K562 (cell line): ENCODE measurements around the gene RNF217. TPM values are rescaled to one million over a fixed set of nuclear protein-coding genes. Genes with fewer than 3 reads are reported as not detected.

Experiments used
- ATAC-seq: fragments of 200-7000 bp; cut with Tn5 transposase; 3 replicates; pipeline ENCODE4 v1.9.1; 2020; ENCODE audit warnings: moderate library complexity
- BruUV-seq: library from RNA; stranded (reverse); fragments of 400-500 nt; replicated peaks from 2 replicates; lab custom pipeline; 2021; lab: Mats Ljungman, UMichigan
- CTCF ChIA-PET: fragments of 300-600 bp; formaldehyde crosslinking; extraction: SDS; loops from one replicate; lab custom pipeline; 2021; ENCODE audit warnings: low intra/inter-chr PET ratio; lab: Yijun Ruan, JAX
- POLR2A ChIA-PET: fragments of 300-600, 350-650 bp; sonication (Branson Sonifier 250); formaldehyde crosslinking; extraction: SDS; loops from one replicate; lab custom pipeline; 2021; ENCODE audit warnings: antibody characterized with exemption, inconsistent platforms; lab: Yijun Ruan, JAX
- DNase-seq, 4 experiments: peaks; one replicate each; pipeline versions ENCODE4 v3.0.0 to v3.0.0-alpha.2; 2011 to 2018; ENCODE audit warnings: low spot score in 3 of 4, mixed read lengths in 3 of 4; ENCODE audit errors: extremely low read depth in 1 of 4
- FAIRE-seq: peaks from 2 replicates; lab custom pipeline; 2011; peaks lifted over from hg19 to GRCh38; lab: Jason Lieb, UNC
- H2AFZ ChIP-seq: 2 replicates; pipeline ENCODE4 v1.6.0; 2011; ENCODE audit warnings: low read depth, low read length, control low read depth, inconsistent platforms
- H3K27ac ChIP-seq: fragments of 200-600 bp; 3 replicates; pipeline ENCODE4 v1.8.0; 2011; ENCODE audit warnings: low read depth, mild to moderate bottlenecking, control low read depth, inconsistent platforms, low read length, moderate library complexity, mixed read lengths; ENCODE audit errors: extremely low read depth
- H3K27me3 ChIP-seq, 2 experiments: fragments of 300-600 bp in 1 of 2; 2 replicates in 1 of 2; 3 replicates in 1 of 2; pipeline versions ENCODE4 v1.6.0 to v1.8.0; 2011; ENCODE audit warnings: inconsistent platforms in 2 of 2, low read length in 2 of 2, mild to moderate bottlenecking in 1 of 2, mixed read lengths in 1 of 2, moderate library complexity in 1 of 2; ENCODE audit not compliant: control insufficient read depth in 2 of 2, insufficient read depth in 2 of 2
- H3K36me3 ChIP-seq: fragments of 300-600 bp; 3 replicates; pipeline ENCODE4 v1.8.0; 2011; ENCODE audit warnings: mild to moderate bottlenecking, low read length, inconsistent platforms; ENCODE audit not compliant: control insufficient read depth, insufficient read depth
- H3K4me1 ChIP-seq, 2 experiments: fragments of 200-600 bp in 1 of 2; replicated peaks in 1 of 2; 2 replicates in 1 of 2; 3 replicates in 1 of 2; pipeline versions ENCODE4 v1.5.1 to v1.8.0; 2011; ENCODE audit warnings: inconsistent platforms in 2 of 2, low read length in 2 of 2, mild to moderate bottlenecking in 1 of 2, mixed read lengths in 1 of 2, moderate library complexity in 1 of 2; ENCODE audit not compliant: control insufficient read depth in 2 of 2, insufficient read depth in 2 of 2
- H3K4me2 ChIP-seq: 2 replicates; pipeline ENCODE4 v1.6.1; 2011; ENCODE audit warnings: low read length, control low read depth, inconsistent platforms, mixed read lengths; ENCODE audit not compliant: insufficient read depth
- H3K4me3 ChIP-seq: fragments of 200-600 bp; sonication (generic), shearing (Covaris generic); 2 replicates; pipeline ENCODE4 v1.5.1; 2016; ENCODE audit warnings: control low read depth, inconsistent platforms
- H3K79me2 ChIP-seq: fragments of 200-600 bp; 3 replicates; pipeline ENCODE4 v1.8.0; 2011; ENCODE audit warnings: low read length, inconsistent platforms; ENCODE audit not compliant: control insufficient read depth, insufficient read depth
- H3K9ac ChIP-seq, 2 experiments: 2 replicates each; pipeline versions ENCODE4 v1.6.0 to v1.6.1; 2011; ENCODE audit warnings: low read depth in 2 of 2, low read length in 2 of 2, control low read depth in 1 of 2, inconsistent platforms in 1 of 2, mild to moderate bottlenecking in 1 of 2, mixed read lengths in 1 of 2; ENCODE audit not compliant: insufficient read depth in 1 of 2
- H3K9me1 ChIP-seq: one replicate; pipeline ENCODE4 v1.6.0; 2011; ENCODE audit warnings: inconsistent platforms, mild to moderate bottlenecking, low read length, moderate library complexity; ENCODE audit not compliant: control insufficient read depth, insufficient read depth
- H3K9me3 ChIP-seq: replicated peaks from 2 replicates; pipeline ENCODE4 v1.5.1; 2011; ENCODE audit warnings: low read depth, low read length, inconsistent platforms; ENCODE audit not compliant: control insufficient read depth, insufficient read depth
- H4K20me1 ChIP-seq: replicated peaks from 2 replicates; pipeline ENCODE4 v1.6.1; 2011; ENCODE audit warnings: low read length, inconsistent platforms, mixed read lengths; ENCODE audit not compliant: control insufficient read depth, insufficient read depth
- ATF6 ChIP-seq: sonication (generic); formaldehyde crosslinking; IDR thresholded peaks from 2 replicates; pipeline ENCODE4 v1.4.0; 2020; ENCODE audit warnings: mild to moderate bottlenecking, missing genetic modification reagents
- CHD7 ChIP-seq: fragments of 200-600 bp; sonication (generic); IDR thresholded peaks from one replicate; pipeline ENCODE4 v1.6.1; 2012; ENCODE audit warnings: mild to moderate bottlenecking, low read depth, low read length, inconsistent platforms
- HSF4 ChIP-seq: fragments of 250-450 bp; sonication (Bioruptor Pico); IDR thresholded peaks from 2 replicates; pipeline ENCODE4 v2.1.2; 2022; ENCODE audit warnings: mild to moderate bottlenecking, moderate library complexity, borderline replicate concordance
- MTA2 ChIP-seq: fragments of 450-650 bp; IDR thresholded peaks from 2 replicates; pipeline ENCODE4 v1.6.1; 2016; ENCODE audit warnings: low read depth
- MXI1 ChIP-seq: IDR thresholded peaks from 2 replicates; pipeline ENCODE4 v1.6.1; 2011; ENCODE audit warnings: low read depth, mild to moderate bottlenecking, improper control_type of control experiment, low read length
- MYNN ChIP-seq, 2 experiments: sonication (generic); formaldehyde crosslinking in 1 of 2; IDR thresholded peaks; 2 replicates each; pipeline versions ENCODE4 v1.5.0 to v1.6.1; 2016 to 2020; ENCODE audit warnings: antibody characterized with exemption in 1 of 2, missing genetic modification reagents in 1 of 2
- RAD51 ChIP-seq: fragments of 450-650 bp; IDR thresholded peaks from 2 replicates; pipeline ENCODE4 v1.7.1; 2016; ENCODE audit warnings: low read depth, mild to moderate bottlenecking, borderline replicate concordance
- TAF9B ChIP-seq: fragments of 450-650 bp; IDR thresholded peaks from 2 replicates; pipeline ENCODE4 v1.6.1; 2018; ENCODE audit warnings: mild to moderate bottlenecking; ENCODE audit not compliant: partially characterized antibody
- WGBS: fragments of 100-300 bp; shearing (Covaris generic); methylation state at CpG from one replicate; pipeline ENCODE4 v1.1.6; 2016; ENCODE audit warnings: low coverage, mixed read lengths; ENCODE audit not compliant: insufficient coverage; ENCODE audit errors: missing lambda C conversion rate; 5-methylcytosine and 5-hydroxymethylcytosine counted together
- in situ Hi-C: fragments of 300-500 bp; cut with MboI; formaldehyde crosslinking; loops from 4 replicates; pipeline ENCODE4 v1.15.0; 2018; ENCODE audit warnings: inconsistent platforms, mixed read lengths
- intact Hi-C: fragments of 100-400 bp; cut with micrococcal nuclease; formaldehyde crosslinking; loops from 2 replicates; pipeline ENCODE4 v1.14.2; 2022
- polyA plus RNA-seq, 8 experiments: library from polyadenylated mRNA; depleted of rRNA in 4 of 8; stranded (reverse) in 5 of 8; unstranded in 3 of 8; fragments of >200 nt; fragmentation: Nextera tagmentation in 2 of 8; fragmentation: Illumina TruSeq in 1 of 8; extraction: Ambion mirVana in 2 of 8; extraction: Trizol in 1 of 8; gene quantifications; 2 replicates each; pipeline versions ENCODE4 v1.2.1 to v1.2.3, GENCODE V29; 2011 to 2014; ENCODE audit warnings: inconsistent platforms in 1 of 8, missing spikeins in 1 of 8
- total RNA-seq, 7 experiments: library from RNA; depleted of rRNA in 6 of 7; stranded (reverse); fragments of >200 nt in 6 of 7; fragmentation: Illumina TruSeq in 2 of 7; extraction: Trizol in 2 of 7; gene quantifications; 2 replicates each; pipeline versions ENCODE4 v1.2.1 to v1.2.3, GENCODE V29; 2011 to 2021; ENCODE audit warnings: low replicate concordance in 1 of 7

The RNF217 gene
- total and polyA plus RNA-seq, 9 of the 15 experiments (the other 6 are each of a cell fraction or from before 2014, with no cell fraction given), result 2.9 to 25.6 (median 12.0) TPM

DNA sequence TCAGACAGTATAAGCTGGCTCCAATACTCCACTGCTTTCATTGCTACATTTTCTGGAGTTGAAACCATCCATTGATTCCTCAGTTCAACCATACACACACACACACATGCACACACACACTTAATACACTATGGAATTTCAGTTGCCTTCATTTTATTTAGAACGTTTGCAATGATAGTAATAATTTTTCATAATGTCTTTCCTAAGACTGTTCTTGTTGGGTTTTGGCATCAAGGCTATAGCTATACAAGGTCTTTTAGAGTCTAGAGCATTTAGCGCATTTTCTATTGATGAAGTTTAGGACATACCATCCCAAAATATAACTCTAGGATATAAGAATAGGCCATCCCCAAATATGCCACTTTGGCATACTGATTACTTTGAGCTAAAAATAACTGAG is 175.8 kb downstream of the RNF217 start:
- no TSS peak for BruUV-seq
- Histone ChIP-seq H3K27ac (no peak overlapping the region), H3K4me2 (no peak overlapping the region), H3K9me1 (no peaks in the 10 kb centered on the region), H3K4me3 (no peak overlapping the region), H3K79me2 (no peaks in the 10 kb centered on the region), H3K9me3 (no peaks in the 10 kb centered on the region), H3K9ac (no peak overlapping the region), H2AFZ (no peak overlapping the region), H3K27me3 (no peaks in the 10 kb centered on the region), H3K4me1 (no peaks in the 10 kb centered on the region), H4K20me1 (no peaks in the 10 kb centered on the region), H3K36me3 (no peaks in the 10 kb centered on the region)
- in situ Hi-C loops (no loop called here), intact Hi-C loops (no loop called here)
- WGBS, result 50% methylated on average over 2 of the region's 2 CpGs
- CTCF ChIA-PET, result no interaction called here
- no peak for FAIRE-seq
- POLR2A ChIA-PET, result interaction anchor here (0.6 kb wide), 1 partner anchor 164 kb away, joined by 3 read pairs; no protein-coding TSS in a partner anchor
- no peak for DNase-seq
- no peak for ATAC-seq
- TF ChIP-seq TAF9B (no peak), CHD7 (no peak), MYNN (IDR thresholded peaks at IDR 0.05) (no peak), MYNN (CRISPR knock-in tag; IDR thresholded peaks at IDR 0.05) (no peak), MXI1 (no peak), HSF4 (CRISPR knock-in tag) (no peak), MTA2 (no peak), ATF6 (CRISPR knock-in tag) (no peak), RAD51 (no peak)
